HEK293T (cell line): Measurements from ENCODE around the gene SCAP.

ENCODE experiments used
- CTCF ChIA-PET: fragments of 350-600 bp; formaldehyde crosslinking; extraction: SDS; loops from one replicate; lab custom pipeline; 2021; ENCODE audit warnings: antibody characterized with exemption, inconsistent platforms; lab: Yijun Ruan, JAX
- POLR2A ChIA-PET: fragments of 350-600 bp; formaldehyde crosslinking; extraction: SDS; loops from one replicate; lab custom pipeline; 2020; ENCODE audit warnings: antibody characterized with exemption, inconsistent platforms; lab: Yijun Ruan, JAX
- DNase-seq: peaks from one replicate; pipeline ENCODE4 v3.0.0; 2012; ENCODE audit warnings: mixed read lengths; ENCODE audit errors: extremely low spot score
- ARNT ChIP-seq: fragments of 450-650 bp; IDR thresholded peaks from 2 replicates; pipeline ENCODE4 v1.6.1; 2017; ENCODE audit warnings: mild to moderate bottlenecking
- BHLHE40 ChIP-seq: fragments of 450-650 bp; IDR thresholded peaks from 2 replicates; pipeline ENCODE4 v1.6.1; 2016; ENCODE audit warnings: mild to moderate bottlenecking, moderate library complexity, borderline replicate concordance
- CTBP1 ChIP-seq: fragments of 450-650 bp; IDR thresholded peaks from 2 replicates; pipeline ENCODE4 v1.6.1; 2016; ENCODE audit warnings: borderline replicate concordance
- ELF4 ChIP-seq: fragments of 450-650 bp; IDR thresholded peaks from 2 replicates; pipeline ENCODE4 v1.6.1; 2017; ENCODE audit warnings: antibody characterized with exemption
- FOXA1 ChIP-seq: fragments of 450-650 bp; IDR thresholded peaks from 2 replicates; pipeline ENCODE4 v1.6.1; 2016; ENCODE audit warnings: mild to moderate bottlenecking
- FOXK2 ChIP-seq: fragments of 450-650 bp; IDR thresholded peaks from 2 replicates; pipeline ENCODE4 v1.6.1; 2016; ENCODE audit warnings: mild to moderate bottlenecking
- FOXM1 ChIP-seq: fragments of 450-650 bp; IDR thresholded peaks from 2 replicates; pipeline ENCODE4 v1.6.1; 2017; ENCODE audit warnings: mild to moderate bottlenecking, borderline replicate concordance
- HDGF ChIP-seq: fragments of 450-650 bp; IDR thresholded peaks from 2 replicates; pipeline ENCODE4 v1.6.1; 2017; ENCODE audit warnings: antibody characterized with exemption, borderline replicate concordance
- L3MBTL2 ChIP-seq: fragments of 450-650 bp; conservative IDR thresholded peaks from 2 replicates; pipeline ENCODE4 v1.6.1; 2016; ENCODE audit warnings: mild to moderate bottlenecking
- LEF1 ChIP-seq: fragments of 450-650 bp; IDR thresholded peaks from 2 replicates; pipeline ENCODE4 v1.6.1; 2017; ENCODE audit warnings: mild to moderate bottlenecking, borderline replicate concordance
- NFRKB ChIP-seq: fragments of 450-650 bp; IDR thresholded peaks from 2 replicates; pipeline ENCODE4 v1.6.1; 2016; ENCODE audit warnings: mild to moderate bottlenecking, moderate library complexity
- PKNOX1 ChIP-seq: fragments of 450-650 bp; IDR thresholded peaks from 2 replicates; pipeline ENCODE4 v1.6.1; 2016
- SP1 ChIP-seq: fragments of 450-650 bp; IDR thresholded peaks from 2 replicates; pipeline ENCODE4 v1.6.1; 2017
- SUZ12 ChIP-seq: fragments of 450-650 bp; IDR thresholded peaks from 2 replicates; pipeline ENCODE4 v1.6.1; 2016; ENCODE audit warnings: mild to moderate bottlenecking
- TARDBP ChIP-seq: fragments of 450-650 bp; IDR thresholded peaks from 2 replicates; pipeline ENCODE4 v1.6.1; 2016
- ZNF384 ChIP-seq: fragments of 450-650 bp; IDR thresholded peaks from 2 replicates; pipeline ENCODE4 v1.6.1; 2016

The SCAP gene

GRCh38 chr3:47429476-47430270 lies 46.1 kb downstream of the SCAP start:
- ChIA-PET CTCF (interaction anchor here (2.2 kb wide), 1 partner anchor 9 kb away, joined by 7 read pairs; no protein-coding TSS in a partner anchor), POLR2A (interaction anchor here (0.9 kb wide), 1 partner anchor 49 kb away, joined by 4 read pairs; the partner anchor contains the start of gene PTPN23)
- no peak for DNase-seq
- TF ChIP-seq ZNF384, result no peak
- TF ChIP-seq TARDBP, result no peak
- TF ChIP-seq SUZ12, result no peak
- TF ChIP-seq FOXA1, result no peak
- TF ChIP-seq LEF1, result no peak
- no peak for TF ChIP-seq PKNOX1
- no peak for TF ChIP-seq HDGF
- no peak for TF ChIP-seq SP1
- no peak for TF ChIP-seq BHLHE40
- no peak for TF ChIP-seq NFRKB
- no peak for TF ChIP-seq CTBP1
- TF ChIP-seq ELF4, result no peak
- TF ChIP-seq FOXK2, result no peak
- no peak for TF ChIP-seq FOXM1
- no peak for TF ChIP-seq L3MBTL2
- no peak for TF ChIP-seq ARNT

GRCh38 chr3:47428662-47429061 lies 47.1 kb downstream of the SCAP start:
- TF ChIP-seq FOXK2, result no peak
- no peak for TF ChIP-seq CTBP1
- no peak for TF ChIP-seq ARNT
- no peak for TF ChIP-seq SUZ12
- TF ChIP-seq ZNF384, result no peak
- no peak for TF ChIP-seq L3MBTL2
- no peak for TF ChIP-seq ELF4
- no peak for TF ChIP-seq BHLHE40
- TF ChIP-seq FOXM1, result no peak
- no peak for TF ChIP-seq TARDBP
- ChIA-PET POLR2A (interaction anchor here (0.9 kb wide), 1 partner anchor 48 kb away, joined by 4 read pairs; the partner anchor contains the start of gene PTPN23), CTCF (interaction anchor here (0.6 kb wide), 1 partner anchor 337 kb away, joined by 4 read pairs; no protein-coding TSS in a partner anchor)
- DNase-seq, result no peak

GRCh38 chr3:47427866-47428265 lies 47.9 kb downstream of the SCAP start:
- ChIA-PET POLR2A (no interaction called here), CTCF (no interaction called here)
- DNase-seq, result no peak
- no peak for TF ChIP-seq SUZ12
- no peak for TF ChIP-seq TARDBP
- no peak for TF ChIP-seq FOXK2
- no peak for TF ChIP-seq FOXM1
- no peak for TF ChIP-seq LEF1
- no peak for TF ChIP-seq FOXA1
- TF ChIP-seq L3MBTL2, result no peak
- no peak for TF ChIP-seq NFRKB

GRCh38 chr3:47425959-47426358 lies 49.8 kb downstream of the SCAP start:
- no peak for DNase-seq
- no peak for TF ChIP-seq LEF1
- ChIA-PET CTCF (no interaction called here), POLR2A (interaction anchor here (1.9 kb wide), 1 partner anchor 45 kb away, joined by 4 read pairs; the partner anchor contains the start of gene PTPN23)

- ChIA-PET POLR2A (interaction anchor here (1.9 kb wide), 1 partner anchor 45 kb away, joined by 4 read pairs; the partner anchor contains the start of gene PTPN23), CTCF (no interaction called here)
- DNase-seq, result no peak
- TF ChIP-seq ELF4 (no peak), HDGF (no peak), CTBP1 (no peak), ZNF384 (no peak), FOXM1 (no peak), FOXA1 (no peak), FOXK2 (no peak), ARNT (no peak), SP1 (no peak), PKNOX1 (no peak), TARDBP (no peak), LEF1 (no peak)
These were observed 50.4 kb downstream of the SCAP start for GRCh38 chr3:47425383-47425778.

- no peak for TF ChIP-seq SUZ12
- TF ChIP-seq ARNT, result no peak
- TF ChIP-seq BHLHE40, result no peak
- no peak for TF ChIP-seq TARDBP
- no peak for TF ChIP-seq ZNF384
- no peak for TF ChIP-seq HDGF
- no peak for TF ChIP-seq NFRKB
- no peak for TF ChIP-seq FOXK2
- no peak for TF ChIP-seq LEF1
- TF ChIP-seq L3MBTL2, result no peak
- no peak for TF ChIP-seq FOXA1
- CTCF ChIA-PET, result no interaction called here
- no peak for DNase-seq
- POLR2A ChIA-PET, result interaction anchor here (1.9 kb wide), 1 partner anchor 44 kb away, joined by 4 read pairs; the partner anchor contains the start of gene PTPN23
These were observed 51.0 kb downstream of the SCAP start for GRCh38 chr3:47424434-47425382.
